ENCODE data around the gene MSRB1.

The MSRB1 gene

GRCh38 chr16:1938910-1939309, 4.1 kb downstream of the MSRB1 start:
- Histone ChIP-seq H3K9ac (ENCODE audit: low read depth, low read length, poor library complexity, severe bottlenecking) (no peak overlapping the region), H3K4me1 (ENCODE audit: insufficient read depth, low read length, poor library complexity, severe bottlenecking) (peaks cover 5% of the 10 kb centered on the region), H3K79me2 (ENCODE audit: insufficient read depth, low read length) (peaks cover 11% of the 10 kb centered on the region; the same call in 1 of the 2 replicates), H2AFZ (ENCODE audit: low read length) (no peak overlapping the region), H3F3A (ENCODE audit: low read depth) (no peaks in the 10 kb centered on the region), H3K27me3 (ENCODE audit: insufficient read depth, low read length, poor library complexity, severe bottlenecking) (no peaks in the 10 kb centered on the region), H3K36me3 (ENCODE audit: insufficient read depth, low read length) (no peaks in the 10 kb centered on the region), H3K9me3 (ENCODE audit: insufficient read depth, low read depth, low read length) (no peaks in the 10 kb centered on the region), H3K4me3 (ENCODE audit: low read length, poor library complexity, severe bottlenecking) (no peak overlapping the region), H3K9me2 (replicated peaks; ENCODE audit: low read depth, low read length) (no peaks in the 10 kb centered on the region), H3K4me2 (ENCODE audit: low read depth, low read length, poor library complexity, severe bottlenecking) (no peak overlapping the region), H4K20me1 (ENCODE audit: insufficient read depth, low read length, poor library complexity, severe bottlenecking) (no peaks in the 10 kb centered on the region)
- TF ChIP-seq CTCF (conservative IDR thresholded peaks at IDR 0.05; ENCODE audit: low read length): no peak
- no peak for TF ChIP-seq EZH2phosphoT487 (IDR thresholded peaks at IDR 0.05; ENCODE audit: borderline replicate concordance)

GRCh38 chr16:1938316-1938715, 4.7 kb downstream of the MSRB1 start:
- no peaks in the 10 kb centered on the region for H3K36me3 ChIP-seq (ENCODE audit: insufficient read depth, low read length)
- no peak overlapping the region for H3K4me3 ChIP-seq (ENCODE audit: low read length, poor library complexity, severe bottlenecking)
- no peaks in the 10 kb centered on the region for H3K27me3 ChIP-seq (ENCODE audit: insufficient read depth, low read length, poor library complexity, severe bottlenecking)
- H3F3A ChIP-seq (ENCODE audit: low read depth): no peaks in the 10 kb centered on the region
- no peak overlapping the region for H3K4me2 ChIP-seq (ENCODE audit: low read depth, low read length, poor library complexity, severe bottlenecking)
- no peak overlapping the region for H2AFZ ChIP-seq (ENCODE audit: low read length)
- H3K4me1 ChIP-seq (ENCODE audit: insufficient read depth, low read length, poor library complexity, severe bottlenecking): peaks cover under 1% of the 10 kb centered on the region
- no peak overlapping the region for H3K9ac ChIP-seq (ENCODE audit: low read depth, low read length, poor library complexity, severe bottlenecking)
- no peaks in the 10 kb centered on the region for H3K9me3 ChIP-seq (ENCODE audit: insufficient read depth, low read depth, low read length)
- no peaks in the 10 kb centered on the region for H4K20me1 ChIP-seq (ENCODE audit: insufficient read depth, low read length, poor library complexity, severe bottlenecking)
- no peak for TF ChIP-seq EZH2phosphoT487 (IDR thresholded peaks at IDR 0.05; ENCODE audit: borderline replicate concordance)
- TF ChIP-seq CTCF (conservative IDR thresholded peaks at IDR 0.05; ENCODE audit: low read length): no peak
- H3K79me2 ChIP-seq (ENCODE audit: insufficient read depth, low read length): peaks cover 11% of the 10 kb centered on the region; the same call in 1 of the 2 replicates
- no peaks in the 10 kb centered on the region for H3K9me2 ChIP-seq (replicated peaks; ENCODE audit: low read depth, low read length)

- TF ChIP-seq CTCF (conservative IDR thresholded peaks at IDR 0.05; ENCODE audit: low read length) (no peak), EZH2phosphoT487 (IDR thresholded peaks at IDR 0.05; ENCODE audit: borderline replicate concordance) (no peak)
- Histone ChIP-seq H3K27me3 (ENCODE audit: insufficient read depth, low read length, poor library complexity, severe bottlenecking) (no peaks in the 10 kb centered on the region), H2AFZ (ENCODE audit: low read length) (no peak overlapping the region), H4K20me1 (ENCODE audit: insufficient read depth, low read length, poor library complexity, severe bottlenecking) (no peaks in the 10 kb centered on the region), H3K9ac (ENCODE audit: low read depth, low read length, poor library complexity, severe bottlenecking) (no peak overlapping the region), H3K9me3 (ENCODE audit: insufficient read depth, low read depth, low read length) (no peaks in the 10 kb centered on the region), H3K9me2 (replicated peaks; ENCODE audit: low read depth, low read length) (no peaks in the 10 kb centered on the region), H3K4me1 (ENCODE audit: insufficient read depth, low read length, poor library complexity, severe bottlenecking) (no peaks in the 10 kb centered on the region), H3K36me3 (ENCODE audit: insufficient read depth, low read length) (no peaks in the 10 kb centered on the region), H3K79me2 (ENCODE audit: insufficient read depth, low read length) (0 out of 2 replicates have a peak, but pooled peaks cover 2% of the 10 kb centered on the region), H3K4me3 (ENCODE audit: low read length, poor library complexity, severe bottlenecking) (no peak overlapping the region), H3K4me2 (ENCODE audit: low read depth, low read length, poor library complexity, severe bottlenecking) (no peak overlapping the region), H3F3A (ENCODE audit: low read depth) (no peaks in the 10 kb centered on the region)
Observed at GRCh38 chr16:1936945-1937479, 6.0 kb downstream of the MSRB1 start.
